WTC11 (cell line): ENCODE data around the gene MAP1LC3C. TPM values are rescaled to one million over a fixed set of nuclear protein-coding genes. Genes with fewer than 3 reads are reported as not detected.

Experiments used
- ATAC-seq: fragments of 200-7000 bp; cut with Tn5 transposase; 2 replicates; pipeline ENCODE4 v1.10.0; 2021; ENCODE audit warnings: mild to moderate bottlenecking, moderate library complexity
- CTCF ChIA-PET: fragments of 300-600 bp; sonication (Branson Sonifier 250); formaldehyde crosslinking; loops from one replicate; lab custom pipeline; 2021; ENCODE audit warnings: antibody characterized with exemption; lab: Charles Lee
- POLR2A ChIA-PET: fragments of 350-600 bp; sonication (Branson Sonifier 250); formaldehyde crosslinking; loops from one replicate; lab custom pipeline; 2021; ENCODE audit warnings: antibody characterized with exemption; lab: Charles Lee
- DNase-seq: peaks from one replicate; pipeline ENCODE4 v3.0.0; 2021; ENCODE audit warnings: low spot score
- H3K27ac Mint-ChIP-seq: 2 replicates; pipeline ENCODE4 v1.8.0; 2021; ENCODE audit warnings: mixed read lengths
- H3K27me3 Mint-ChIP-seq: 2 replicates; pipeline ENCODE4 v1.8.0; 2021; ENCODE audit warnings: low read depth, mild to moderate bottlenecking, moderate library complexity, mixed read lengths
- H3K36me3 Mint-ChIP-seq: 2 replicates; pipeline ENCODE4 v1.8.0; 2021; ENCODE audit warnings: mixed read lengths
- H3K4me1 Mint-ChIP-seq: 2 replicates; pipeline ENCODE4 v1.8.0; 2022; ENCODE audit warnings: mixed read lengths
- H3K4me3 Mint-ChIP-seq: 2 replicates; pipeline ENCODE4 v1.8.0; 2021; ENCODE audit warnings: mild to moderate bottlenecking, moderate library complexity, mixed read lengths
- H3K9me3 Mint-ChIP-seq: 2 replicates; pipeline ENCODE4 v1.8.0; 2021; ENCODE audit warnings: mixed read lengths
- ATF1 ChIP-seq: sonication (generic); formaldehyde crosslinking; IDR thresholded peaks from 2 replicates; pipeline ENCODE4 v1.8.1; 2023; ENCODE audit warnings: mild to moderate bottlenecking, moderate library complexity, missing genetic modification reagents
- ESRRA ChIP-seq: sonication (generic); formaldehyde crosslinking; IDR thresholded peaks from 2 replicates; pipeline ENCODE4 v1.8.1; 2022; ENCODE audit warnings: mild to moderate bottlenecking, missing genetic modification reagents, borderline replicate concordance
- FOXJ3 ChIP-seq: sonication (generic); formaldehyde crosslinking; IDR thresholded peaks from 2 replicates; pipeline ENCODE4 v1.9.0; 2021; ENCODE audit warnings: missing genetic modification reagents, mild to moderate bottlenecking, borderline replicate concordance
- FOXK1 ChIP-seq: sonication (generic); formaldehyde crosslinking; IDR thresholded peaks from 2 replicates; pipeline ENCODE4 v1.8.0; 2022; ENCODE audit warnings: mild to moderate bottlenecking, moderate library complexity, missing genetic modification reagents
- FOXP1 ChIP-seq: sonication (generic); formaldehyde crosslinking; IDR thresholded peaks from 2 replicates; pipeline ENCODE4 v1.8.0; 2022; ENCODE audit warnings: missing genetic modification reagents, mild to moderate bottlenecking, moderate library complexity, borderline replicate concordance
- IRF2 ChIP-seq: sonication (generic); formaldehyde crosslinking; IDR thresholded peaks from 2 replicates; pipeline ENCODE4 v1.8.0; 2022; ENCODE audit warnings: low read depth, missing genetic modification reagents, borderline replicate concordance
- ZNF232 ChIP-seq: sonication (generic); formaldehyde crosslinking; IDR thresholded peaks from 2 replicates; pipeline ENCODE4 v1.8.0; 2022; ENCODE audit warnings: mild to moderate bottlenecking, missing genetic modification reagents
- total RNA-seq: library from RNA; stranded (reverse); gene quantifications from 3 replicates; pipeline ENCODE4 v1.2.3, GENCODE V29; 2021
- TF ChIP-seq, protein P1 (sequence below): sonication (generic); formaldehyde crosslinking; IDR thresholded peaks from 2 replicates; pipeline ENCODE4 v1.8.1; 2023; ENCODE audit warnings: mild to moderate bottlenecking, missing genetic modification reagents
- TF ChIP-seq, protein P2 (sequence below): fragments of 250-450 bp; sonication (Bioruptor Pico); IDR thresholded peaks from 2 replicates; pipeline ENCODE4 v2.1.2; 2022; ENCODE audit warnings: mild to moderate bottlenecking, moderate library complexity
- TF ChIP-seq, protein P3 (sequence below): sonication (generic); formaldehyde crosslinking; IDR thresholded peaks from 2 replicates; pipeline ENCODE4 v1.8.0; 2022; ENCODE audit warnings: mild to moderate bottlenecking, missing genetic modification reagents
- TF ChIP-seq, protein P4 (sequence below): fragments of 250-450 bp; sonication (Bioruptor Pico); IDR thresholded peaks from 2 replicates; pipeline ENCODE4 v1.8.0; 2021; ENCODE audit warnings: mild to moderate bottlenecking
- TF ChIP-seq, protein P5 (sequence below): sonication (generic); formaldehyde crosslinking; IDR thresholded peaks from 2 replicates; pipeline ENCODE4 v1.8.0; 2022; ENCODE audit warnings: mild to moderate bottlenecking, missing genetic modification reagents
- TF ChIP-seq, protein P6 (sequence below): sonication (generic); formaldehyde crosslinking; IDR thresholded peaks from 2 replicates; pipeline ENCODE4 v1.8.0; 2022; ENCODE audit warnings: missing genetic modification reagents

The MAP1LC3C gene
- total RNA-seq, 1 experiment from 2014 or later, result 1.5 TPM

DNA sequence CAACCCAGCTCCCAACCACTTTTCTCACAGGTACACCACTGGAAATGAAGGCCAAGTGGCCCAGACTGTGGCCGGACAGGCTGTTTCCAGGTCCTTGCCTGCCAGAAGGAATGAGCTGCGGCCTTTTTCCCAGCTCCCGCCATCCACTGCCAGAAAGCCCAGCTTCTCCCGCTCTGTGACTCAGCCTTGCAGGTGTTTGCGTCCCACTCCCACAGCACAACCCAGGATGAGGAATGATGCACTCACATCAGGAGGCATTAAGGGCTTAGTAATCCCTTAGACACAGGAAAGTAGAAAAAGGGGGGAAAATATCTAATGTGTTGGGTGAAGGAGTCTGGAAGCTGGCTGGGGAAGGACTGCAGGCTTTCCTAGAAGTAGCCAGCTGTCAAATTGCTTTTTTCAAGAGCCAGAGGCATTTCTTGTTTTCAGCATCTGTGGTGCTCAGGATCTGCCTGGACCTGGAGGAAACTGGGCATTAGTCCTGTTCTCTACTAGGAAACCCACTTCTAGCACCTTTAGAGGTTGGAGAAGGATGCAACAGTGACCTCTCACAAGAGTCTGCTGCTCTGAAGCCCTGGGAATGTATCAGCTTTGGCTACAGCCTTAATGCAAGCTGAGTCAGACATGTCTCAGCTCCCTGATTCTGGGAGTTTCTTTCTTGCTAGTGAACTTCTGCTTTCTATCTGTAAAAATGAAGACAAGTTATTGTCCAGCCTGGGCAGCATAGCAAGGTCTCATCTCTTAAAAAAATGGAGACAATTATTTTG, 13.2 kb upstream of the MAP1LC3C start:
- Mint-ChIP-seq H3K36me3 (no peaks in the 10 kb centered on the region; the same call in 1 of the 2 replicates), H3K4me3 (no peak overlapping the region), H3K27me3 (no peaks in the 10 kb centered on the region), H3K4me1 (peaks cover 25% of the 10 kb centered on the region), H3K9me3 (no peaks in the 10 kb centered on the region), H3K27ac (no peak overlapping the region)
- CTCF ChIA-PET, result interaction anchor here (5.8 kb wide), 1 partner anchor 13 kb away, joined by 47 read pairs; the partner anchor contains the start of gene MAP1LC3C
- no peak for TF ChIP-seq FOXP1 (CRISPR knock-in tag)
- ATAC-seq (no peak), DNase-seq (no peak)
- POLR2A ChIA-PET, result interaction anchor here (0.5 kb wide), 1 partner anchor 14 kb away, joined by 5 read pairs; no protein-coding TSS in a partner anchor

DNA sequence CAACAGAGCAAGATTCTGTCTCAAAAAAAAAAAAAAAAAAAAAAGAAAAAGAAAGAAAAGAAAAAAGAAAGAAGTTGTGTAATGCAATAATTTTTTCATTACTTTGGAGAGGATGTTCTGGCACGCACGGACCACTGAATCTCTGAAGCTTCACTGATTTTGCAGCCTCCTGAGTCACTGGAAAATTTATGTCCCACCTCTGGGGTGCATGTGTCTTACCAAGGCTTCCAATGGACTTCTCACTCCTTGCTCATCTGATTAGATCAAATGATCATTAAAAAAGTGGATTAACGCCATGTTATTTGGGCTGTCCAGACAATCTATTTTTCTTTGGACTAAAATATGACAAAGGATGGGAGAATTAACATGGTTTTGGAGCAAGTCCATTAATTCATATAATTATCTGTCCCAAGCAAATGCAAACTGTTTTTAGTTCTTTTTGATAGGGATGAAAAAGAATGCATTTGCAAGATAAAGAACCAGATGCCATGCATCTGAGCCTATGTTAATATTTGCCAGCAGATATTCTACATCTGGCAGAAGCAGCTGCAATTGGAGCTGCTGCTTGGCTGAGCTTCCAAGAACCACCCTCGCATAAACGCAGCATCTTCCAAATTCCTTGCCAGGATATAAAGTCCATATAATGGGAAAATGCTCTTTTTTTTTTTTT, 10.1 kb upstream of the MAP1LC3C start:
- ChIA-PET POLR2A (interaction anchor here (0.6 kb wide), 1 partner anchor 103 kb away, joined by 3 read pairs; no protein-coding TSS in a partner anchor), CTCF (interaction anchor here (0.6 to 1.7 kb wide), 5 partner anchors 10 to 514 kb away, joined by 3 to 10 read pairs (median 4); partner anchors contain the start of gene MAP1LC3C)
- DNase-seq (no peak), ATAC-seq (no peak)
- Mint-ChIP-seq H3K27ac (no peak overlapping the region), H3K27me3 (no peaks in the 10 kb centered on the region), H3K36me3 (no peaks in the 10 kb centered on the region; the same call in 1 of the 2 replicates), H3K4me1 (peaks cover 28% of the 10 kb centered on the region), H3K9me3 (peaks cover 10% of the 10 kb centered on the region), H3K4me3 (no peak overlapping the region)
- TF ChIP-seq IRF2 (no peak), FOXJ3 (CRISPR knock-in tag) (no peak), FOXK1 (CRISPR knock-in tag) (no peak), ESRRA (no peak)
- TF ChIP-seq, protein P1, sequence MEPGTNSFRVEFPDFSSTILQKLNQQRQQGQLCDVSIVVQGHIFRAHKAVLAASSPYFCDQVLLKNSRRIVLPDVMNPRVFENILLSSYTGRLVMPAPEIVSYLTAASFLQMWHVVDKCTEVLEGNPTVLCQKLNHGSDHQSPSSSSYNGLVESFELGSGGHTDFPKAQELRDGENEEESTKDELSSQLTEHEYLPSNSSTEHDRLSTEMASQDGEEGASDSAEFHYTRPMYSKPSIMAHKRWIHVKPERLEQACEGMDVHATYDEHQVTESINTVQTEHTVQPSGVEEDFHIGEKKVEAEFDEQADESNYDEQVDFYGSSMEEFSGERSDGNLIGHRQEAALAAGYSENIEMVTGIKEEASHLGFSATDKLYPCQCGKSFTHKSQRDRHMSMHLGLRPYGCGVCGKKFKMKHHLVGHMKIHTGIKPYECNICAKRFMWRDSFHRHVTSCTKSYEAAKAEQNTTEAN (CRISPR knock-in tag), result no peak
- TF ChIP-seq, protein P2, sequence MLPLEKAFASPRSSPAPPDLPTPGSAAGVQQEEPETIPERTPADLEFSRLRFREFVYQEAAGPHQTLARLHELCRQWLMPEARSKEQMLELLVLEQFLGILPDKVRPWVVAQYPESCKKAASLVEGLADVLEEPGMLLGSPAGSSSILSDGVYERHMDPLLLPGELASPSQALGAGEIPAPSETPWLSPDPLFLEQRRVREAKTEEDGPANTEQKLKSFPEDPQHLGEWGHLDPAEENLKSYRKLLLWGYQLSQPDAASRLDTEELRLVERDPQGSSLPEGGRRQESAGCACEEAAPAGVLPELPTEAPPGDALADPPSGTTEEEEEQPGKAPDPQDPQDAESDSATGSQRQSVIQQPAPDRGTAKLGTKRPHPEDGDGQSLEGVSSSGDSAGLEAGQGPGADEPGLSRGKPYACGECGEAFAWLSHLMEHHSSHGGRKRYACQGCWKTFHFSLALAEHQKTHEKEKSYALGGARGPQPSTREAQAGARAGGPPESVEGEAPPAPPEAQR, result no peak
- TF ChIP-seq, protein P3, sequence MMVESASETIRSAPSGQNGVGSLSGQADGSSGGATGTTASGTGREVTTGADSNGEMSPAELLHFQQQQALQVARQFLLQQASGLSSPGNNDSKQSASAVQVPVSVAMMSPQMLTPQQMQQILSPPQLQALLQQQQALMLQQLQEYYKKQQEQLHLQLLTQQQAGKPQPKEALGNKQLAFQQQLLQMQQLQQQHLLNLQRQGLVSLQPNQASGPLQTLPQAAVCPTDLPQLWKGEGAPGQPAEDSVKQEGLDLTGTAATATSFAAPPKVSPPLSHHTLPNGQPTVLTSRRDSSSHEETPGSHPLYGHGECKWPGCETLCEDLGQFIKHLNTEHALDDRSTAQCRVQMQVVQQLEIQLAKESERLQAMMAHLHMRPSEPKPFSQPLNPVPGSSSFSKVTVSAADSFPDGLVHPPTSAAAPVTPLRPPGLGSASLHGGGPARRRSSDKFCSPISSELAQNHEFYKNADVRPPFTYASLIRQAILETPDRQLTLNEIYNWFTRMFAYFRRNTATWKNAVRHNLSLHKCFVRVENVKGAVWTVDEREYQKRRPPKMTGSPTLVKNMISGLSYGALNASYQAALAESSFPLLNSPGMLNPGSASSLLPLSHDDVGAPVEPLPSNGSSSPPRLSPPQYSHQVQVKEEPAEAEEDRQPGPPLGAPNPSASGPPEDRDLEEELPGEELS (CRISPR knock-in tag), result no peak

DNA sequence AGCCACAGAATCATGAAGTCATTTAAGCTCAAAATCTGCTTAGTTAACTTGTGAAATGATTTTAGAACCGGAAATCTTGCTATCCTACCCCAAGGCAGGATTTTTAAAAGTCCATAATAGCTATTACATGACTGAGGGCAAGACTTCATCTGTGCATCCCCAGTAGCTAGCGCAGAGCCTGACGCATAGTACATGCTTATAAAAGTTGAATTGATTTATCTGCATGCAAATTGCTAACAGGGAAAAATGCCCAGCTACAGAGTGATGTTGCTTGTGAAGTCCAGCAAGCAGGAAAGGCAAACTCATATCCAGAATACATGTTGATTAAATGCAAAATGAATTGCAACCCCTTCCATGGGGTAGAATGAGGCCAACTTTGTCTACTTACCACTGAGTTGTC, 8.1 kb upstream of the MAP1LC3C start:
- H3K27me3 Mint-ChIP-seq, result no peaks in the 10 kb centered on the region
- peaks cover 28% of the 10 kb centered on the region for H3K4me1 Mint-ChIP-seq
- H3K36me3 Mint-ChIP-seq, result no peaks in the 10 kb centered on the region
- peaks cover 10% of the 10 kb centered on the region for H3K9me3 Mint-ChIP-seq
- POLR2A ChIA-PET, result no interaction called here
- CTCF ChIA-PET, result interaction anchor here (0.6 to 2.1 kb wide), 3 partner anchors 9 to 115 kb away, joined by 3 to 7 read pairs (median 4); partner anchors contain the start of gene MAP1LC3C
- H3K4me3 Mint-ChIP-seq, result no peak overlapping the region
- DNase-seq (no peak), ATAC-seq (no peak)
- no peak overlapping the region for H3K27ac Mint-ChIP-seq
- TF ChIP-seq, protein P4, sequence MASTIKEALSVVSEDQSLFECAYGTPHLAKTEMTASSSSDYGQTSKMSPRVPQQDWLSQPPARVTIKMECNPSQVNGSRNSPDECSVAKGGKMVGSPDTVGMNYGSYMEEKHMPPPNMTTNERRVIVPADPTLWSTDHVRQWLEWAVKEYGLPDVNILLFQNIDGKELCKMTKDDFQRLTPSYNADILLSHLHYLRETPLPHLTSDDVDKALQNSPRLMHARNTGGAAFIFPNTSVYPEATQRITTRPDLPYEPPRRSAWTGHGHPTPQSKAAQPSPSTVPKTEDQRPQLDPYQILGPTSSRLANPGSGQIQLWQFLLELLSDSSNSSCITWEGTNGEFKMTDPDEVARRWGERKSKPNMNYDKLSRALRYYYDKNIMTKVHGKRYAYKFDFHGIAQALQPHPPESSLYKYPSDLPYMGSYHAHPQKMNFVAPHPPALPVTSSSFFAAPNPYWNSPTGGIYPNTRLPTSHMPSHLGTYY (CRISPR knock-in tag), result no peak
- TF ChIP-seq, protein P5, sequence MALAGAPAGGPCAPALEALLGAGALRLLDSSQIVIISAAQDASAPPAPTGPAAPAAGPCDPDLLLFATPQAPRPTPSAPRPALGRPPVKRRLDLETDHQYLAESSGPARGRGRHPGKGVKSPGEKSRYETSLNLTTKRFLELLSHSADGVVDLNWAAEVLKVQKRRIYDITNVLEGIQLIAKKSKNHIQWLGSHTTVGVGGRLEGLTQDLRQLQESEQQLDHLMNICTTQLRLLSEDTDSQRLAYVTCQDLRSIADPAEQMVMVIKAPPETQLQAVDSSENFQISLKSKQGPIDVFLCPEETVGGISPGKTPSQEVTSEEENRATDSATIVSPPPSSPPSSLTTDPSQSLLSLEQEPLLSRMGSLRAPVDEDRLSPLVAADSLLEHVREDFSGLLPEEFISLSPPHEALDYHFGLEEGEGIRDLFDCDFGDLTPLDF (CRISPR knock-in tag), result no peak
- TF ChIP-seq ATF1 (CRISPR knock-in tag) (no peak), ZNF232 (CRISPR knock-in tag) (no peak)
- TF ChIP-seq, protein P6, sequence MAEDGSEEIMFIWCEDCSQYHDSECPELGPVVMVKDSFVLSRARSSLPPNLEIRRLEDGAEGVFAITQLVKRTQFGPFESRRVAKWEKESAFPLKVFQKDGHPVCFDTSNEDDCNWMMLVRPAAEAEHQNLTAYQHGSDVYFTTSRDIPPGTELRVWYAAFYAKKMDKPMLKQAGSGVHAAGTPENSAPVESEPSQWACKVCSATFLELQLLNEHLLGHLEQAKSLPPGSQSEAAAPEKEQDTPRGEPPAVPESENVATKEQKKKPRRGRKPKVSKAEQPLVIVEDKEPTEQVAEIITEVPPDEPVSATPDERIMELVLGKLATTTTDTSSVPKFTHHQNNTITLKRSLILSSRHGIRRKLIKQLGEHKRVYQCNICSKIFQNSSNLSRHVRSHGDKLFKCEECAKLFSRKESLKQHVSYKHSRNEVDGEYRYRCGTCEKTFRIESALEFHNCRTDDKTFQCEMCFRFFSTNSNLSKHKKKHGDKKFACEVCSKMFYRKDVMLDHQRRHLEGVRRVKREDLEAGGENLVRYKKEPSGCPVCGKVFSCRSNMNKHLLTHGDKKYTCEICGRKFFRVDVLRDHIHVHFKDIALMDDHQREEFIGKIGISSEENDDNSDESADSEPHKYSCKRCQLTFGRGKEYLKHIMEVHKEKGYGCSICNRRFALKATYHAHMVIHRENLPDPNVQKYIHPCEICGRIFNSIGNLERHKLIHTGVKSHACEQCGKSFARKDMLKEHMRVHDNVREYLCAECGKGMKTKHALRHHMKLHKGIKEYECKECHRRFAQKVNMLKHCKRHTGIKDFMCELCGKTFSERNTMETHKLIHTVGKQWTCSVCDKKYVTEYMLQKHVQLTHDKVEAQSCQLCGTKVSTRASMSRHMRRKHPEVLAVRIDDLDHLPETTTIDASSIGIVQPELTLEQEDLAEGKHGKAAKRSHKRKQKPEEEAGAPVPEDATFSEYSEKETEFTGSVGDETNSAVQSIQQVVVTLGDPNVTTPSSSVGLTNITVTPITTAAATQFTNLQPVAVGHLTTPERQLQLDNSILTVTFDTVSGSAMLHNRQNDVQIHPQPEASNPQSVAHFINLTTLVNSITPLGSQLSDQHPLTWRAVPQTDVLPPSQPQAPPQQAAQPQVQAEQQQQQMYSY, result no peak
